Rectal smooth muscle tissue (tissue), 1 donor: ENCODE measurements around the gene CEMP1.
"Not testable (repeated sequence)": the region's sequence is repeated elsewhere in the genome, so short reads cannot be mapped to it uniquely, and the experiment has no call there.

ENCODE experiments used
- H3K27ac ChIP-seq: one replicate; pipeline ENCODE4 v1.7.0; 2013; ENCODE audit warnings: low read depth, low read length, inconsistent platforms
- H3K27me3 ChIP-seq: one replicate; pipeline ENCODE4 v1.7.0; 2013; ENCODE audit warnings: low read length; ENCODE audit not compliant: control insufficient read depth, insufficient read depth
- H3K36me3 ChIP-seq: one replicate; pipeline ENCODE4 v1.7.0; 2013; ENCODE audit warnings: low read length; ENCODE audit not compliant: control insufficient read depth, insufficient read depth
- H3K4me1 ChIP-seq: one replicate; pipeline ENCODE4 v1.7.0; 2013; ENCODE audit warnings: low read length; ENCODE audit not compliant: control insufficient read depth, insufficient read depth
- H3K4me3 ChIP-seq: one replicate; pipeline ENCODE4 v1.7.0; 2013; ENCODE audit warnings: low read length
- H3K9ac ChIP-seq: one replicate; pipeline ENCODE4 v1.7.0; 2013; ENCODE audit warnings: low read length

CEMP1 gene

DNA sequence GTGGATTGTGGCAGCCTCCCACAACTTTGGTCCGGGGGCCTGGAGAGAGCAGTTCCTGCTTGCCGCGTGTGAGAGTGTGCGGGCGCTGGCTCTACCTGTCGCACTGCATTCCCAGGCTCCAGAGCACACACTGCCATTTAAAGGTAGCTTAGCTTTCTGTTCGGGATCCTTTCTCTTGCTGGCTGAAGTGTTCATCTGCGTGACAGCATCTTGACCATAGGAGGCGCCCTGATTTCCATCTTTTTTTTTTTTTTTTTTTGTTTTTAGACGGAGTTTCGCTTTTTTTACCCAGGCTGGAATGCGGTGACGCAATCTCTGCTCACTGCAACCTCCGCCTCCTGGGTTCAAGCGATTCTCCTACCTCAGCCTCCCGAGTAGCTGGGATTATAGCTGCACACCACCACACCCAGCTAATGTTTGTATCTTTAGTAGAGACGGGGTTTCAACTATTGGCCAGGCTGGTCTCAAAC, 20.2 kb upstream of the CEMP1 start:
- not testable (repeated sequence) for H3K36me3 ChIP-seq, H3K4me1 ChIP-seq, H3K9ac ChIP-seq, H3K27me3 ChIP-seq, H3K27ac ChIP-seq, H3K4me3 ChIP-seq

GRCh38 chr16:2550283-2550878, 19.2 kb upstream of the CEMP1 start:
- not testable (repeated sequence) for H3K4me3 ChIP-seq, H3K9ac ChIP-seq

GRCh38 chr16:2543771-2544170, 12.6 kb upstream of the CEMP1 start:
- not testable (repeated sequence) for H3K27ac ChIP-seq, H3K9ac ChIP-seq, H3K27me3 ChIP-seq, H3K4me3 ChIP-seq, H3K4me1 ChIP-seq, H3K36me3 ChIP-seq

More at GRCh38 chr16:2550283-2550878, 19.2 kb upstream of the CEMP1 start:
- not testable (repeated sequence) for H3K36me3 ChIP-seq, H3K27ac ChIP-seq, H3K27me3 ChIP-seq, H3K4me1 ChIP-seq

DNA sequence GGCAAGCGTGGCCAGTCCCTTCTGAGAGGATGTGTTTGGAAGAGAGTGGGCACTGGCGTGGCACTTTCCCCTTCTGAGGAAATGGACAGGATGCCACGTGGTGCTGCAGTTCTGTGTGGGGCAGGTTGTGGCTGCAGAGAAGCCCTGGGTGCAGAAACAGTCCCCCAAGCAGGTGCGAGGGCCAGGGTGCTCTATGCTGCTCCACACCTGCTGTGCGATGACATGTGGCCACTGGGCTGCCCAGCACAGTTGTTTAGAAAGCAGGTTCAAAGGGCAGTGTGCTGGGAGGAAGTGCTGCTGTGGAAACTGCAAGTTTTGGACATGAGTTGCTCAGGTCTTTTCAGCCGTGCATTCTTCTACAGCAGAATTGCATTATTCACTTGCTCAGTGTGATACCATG, 10.2 kb upstream of the CEMP1 start:
- not testable (repeated sequence) for H3K27ac ChIP-seq, H3K36me3 ChIP-seq, H3K27me3 ChIP-seq, H3K4me1 ChIP-seq, H3K9ac ChIP-seq, H3K4me3 ChIP-seq

DNA sequence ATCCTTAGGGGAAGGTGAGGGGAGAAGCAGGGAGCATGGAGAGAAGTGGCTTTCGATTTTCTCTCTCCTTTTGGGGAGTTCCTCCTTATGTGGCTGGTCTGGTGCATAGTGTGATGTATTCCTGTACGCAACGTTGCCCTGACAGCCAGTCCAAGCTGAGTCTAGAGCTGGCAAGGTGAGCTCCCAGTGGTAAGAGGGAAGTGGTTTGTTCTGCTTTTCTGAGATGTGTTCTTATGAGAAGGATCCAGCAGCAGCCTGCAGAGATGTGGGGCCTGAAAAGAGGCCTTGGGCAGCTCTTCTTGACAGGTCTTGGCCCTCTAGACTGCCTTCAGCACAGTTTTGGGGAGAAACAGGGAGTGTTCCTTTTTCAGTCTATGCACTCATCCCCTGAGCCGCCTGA, 9.7 kb upstream of the CEMP1 start:
- H3K4me3 ChIP-seq, H3K27me3 ChIP-seq, H3K9ac ChIP-seq, H3K36me3 ChIP-seq, H3K27ac ChIP-seq, H3K4me1 ChIP-seq: not testable (repeated sequence)

DNA sequence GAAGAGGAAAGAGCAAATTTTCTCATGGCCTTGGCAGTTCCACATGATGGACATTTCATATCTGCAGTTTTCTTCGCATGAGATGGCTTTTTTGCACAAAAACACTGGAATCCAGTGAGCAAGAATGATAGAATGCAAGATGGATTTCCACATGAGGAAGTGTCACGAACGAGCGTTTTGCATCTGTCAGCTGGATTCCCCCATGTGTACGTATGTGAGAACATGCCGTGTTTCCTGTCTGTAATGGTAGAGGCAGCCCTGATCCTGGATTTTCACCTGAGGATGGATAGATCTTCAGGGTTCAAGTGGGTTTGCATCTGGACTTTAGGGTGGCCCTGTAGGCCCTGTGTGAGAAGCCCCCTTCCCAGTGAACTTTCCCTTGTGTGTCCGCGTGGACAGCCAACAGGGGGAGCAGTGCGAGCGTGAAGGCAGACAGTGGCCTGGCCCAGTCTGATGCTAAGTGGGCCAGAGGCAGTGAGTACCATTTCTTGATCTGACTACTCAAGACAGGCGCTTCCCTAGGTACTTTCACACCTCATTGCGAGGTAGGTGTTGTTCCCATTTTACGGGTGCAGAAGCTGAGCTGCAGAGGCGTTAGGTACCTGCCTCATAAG, 8.7 kb upstream of the CEMP1 start:
- H3K36me3 ChIP-seq, H3K27me3 ChIP-seq, H3K4me3 ChIP-seq, H3K4me1 ChIP-seq, H3K9ac ChIP-seq, H3K27ac ChIP-seq: not testable (repeated sequence)

GRCh38 chr16:2539192-2539844, 8.1 kb upstream of the CEMP1 start:
- H3K4me1 ChIP-seq, H3K4me3 ChIP-seq, H3K27ac ChIP-seq, H3K9ac ChIP-seq, H3K36me3 ChIP-seq, H3K27me3 ChIP-seq: not testable (repeated sequence)

DNA sequence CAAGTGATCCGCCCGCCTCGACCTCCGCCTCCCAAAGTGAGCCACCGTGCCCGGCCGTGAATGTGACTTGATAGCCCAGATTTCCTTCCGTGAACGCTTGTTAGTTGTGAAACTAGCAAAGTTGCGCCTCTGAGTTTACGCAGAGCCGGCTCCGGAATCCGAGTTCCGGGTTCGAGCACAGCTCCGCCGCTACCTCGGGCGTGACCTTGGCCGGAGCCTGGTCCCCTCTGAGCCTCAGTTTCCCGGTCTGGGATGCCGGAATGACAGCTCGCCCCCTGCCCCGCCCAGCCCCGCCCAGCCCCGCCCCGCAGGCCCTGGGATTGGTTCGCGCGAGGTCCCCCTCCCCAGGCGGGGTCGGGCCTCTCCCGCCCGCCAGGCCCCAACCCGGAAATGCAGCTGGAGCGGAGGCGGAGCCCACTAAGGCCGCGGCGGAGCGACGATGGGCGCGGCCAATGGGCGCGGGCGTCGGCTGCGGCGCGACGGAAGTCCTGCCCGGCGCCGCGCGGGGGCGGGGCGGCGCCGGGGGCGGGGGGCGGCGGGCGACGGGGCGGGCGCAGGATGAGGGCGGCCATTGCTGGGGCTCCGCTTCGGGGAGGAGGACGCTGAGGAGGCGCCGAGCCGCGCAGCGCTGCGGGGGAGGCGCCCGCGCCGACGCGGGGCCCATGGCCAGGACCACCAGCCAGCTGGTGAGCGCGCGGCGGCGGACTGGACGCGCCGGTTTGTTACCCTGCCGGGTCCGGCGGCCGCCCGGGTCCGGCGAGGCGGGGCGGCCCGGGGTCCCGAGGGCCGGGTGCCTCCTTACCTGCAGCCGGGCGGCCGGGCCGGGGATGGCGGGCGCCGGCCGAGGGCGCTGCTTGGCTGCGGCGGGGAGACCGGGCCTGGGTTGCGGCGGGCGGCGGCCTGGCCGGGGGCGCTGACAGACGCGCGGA, 6.5 kb upstream of the CEMP1 start, which contains the start of gene PDPK1:
TSS of gene PDPK1 (plus strand) at position 571 of the 929 bp plus-strand sequence. CDS start at position 663, 92 bp downstream.
- H3K27ac ChIP-seq, result peak within 1 kb of the TSS; percentile 79
- H3K36me3 ChIP-seq, result no peaks in the 10 kb centered on the region
- peak within 1 kb of the TSS; percentile 82 for H3K4me3 ChIP-seq
- peaks cover 5% of the 10 kb centered on the region for H3K4me1 ChIP-seq
- no peaks in the 10 kb centered on the region for H3K27me3 ChIP-seq
- H3K9ac ChIP-seq, result peak within 1 kb of the TSS; percentile 56

DNA sequence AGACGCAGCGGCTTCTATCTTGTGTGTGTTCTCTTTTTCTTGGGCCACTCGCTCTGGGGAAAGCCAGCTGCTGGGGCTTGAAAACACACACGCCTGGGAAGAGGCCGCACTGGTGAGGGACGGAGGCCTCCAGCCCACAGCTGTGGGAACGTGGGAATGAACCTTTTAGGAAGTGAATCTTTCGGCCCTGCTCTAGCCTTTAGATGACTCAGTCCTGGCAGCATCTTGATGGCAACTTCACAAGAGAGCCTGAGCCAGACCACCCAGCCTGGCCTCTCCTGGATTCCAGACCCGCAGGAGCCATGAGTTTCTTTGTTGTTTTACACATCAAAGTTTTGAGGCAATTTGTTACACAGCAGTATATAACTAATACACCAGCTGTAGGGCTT, 4.4 kb upstream of the CEMP1 start:
- no peak overlapping the region for H3K27ac ChIP-seq

DNA sequence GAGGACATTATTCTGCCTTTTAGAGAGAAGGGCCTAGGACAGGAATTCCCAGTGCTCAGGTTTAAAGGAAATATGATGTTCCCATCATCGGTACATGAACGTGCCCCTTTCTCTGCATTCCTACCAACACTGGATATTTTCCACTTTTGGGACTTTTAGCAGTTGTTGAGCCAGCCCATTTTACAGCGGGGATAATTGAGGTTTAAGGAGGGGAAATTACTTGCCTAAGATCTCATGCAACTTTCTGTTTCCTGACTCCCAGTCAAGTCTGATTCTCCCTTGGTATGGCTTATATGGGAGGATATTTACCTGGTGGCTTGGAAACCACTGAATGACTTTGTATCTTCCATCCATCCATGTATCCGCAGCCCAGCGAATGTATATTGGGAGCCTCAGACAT, 3.1 kb upstream of the CEMP1 start:
- not testable (repeated sequence) for H3K9ac ChIP-seq, H3K27me3 ChIP-seq, H3K4me1 ChIP-seq, H3K27ac ChIP-seq, H3K36me3 ChIP-seq, H3K4me3 ChIP-seq

More for the DNA sequence above, 4.4 kb upstream of the CEMP1 start:
- Histone ChIP-seq H3K36me3 (no peaks in the 10 kb centered on the region), H3K9ac (no peak overlapping the region), H3K4me3 (no peak overlapping the region), H3K4me1 (peaks cover 10% of the 10 kb centered on the region), H3K27me3 (no peaks in the 10 kb centered on the region)

DNA sequence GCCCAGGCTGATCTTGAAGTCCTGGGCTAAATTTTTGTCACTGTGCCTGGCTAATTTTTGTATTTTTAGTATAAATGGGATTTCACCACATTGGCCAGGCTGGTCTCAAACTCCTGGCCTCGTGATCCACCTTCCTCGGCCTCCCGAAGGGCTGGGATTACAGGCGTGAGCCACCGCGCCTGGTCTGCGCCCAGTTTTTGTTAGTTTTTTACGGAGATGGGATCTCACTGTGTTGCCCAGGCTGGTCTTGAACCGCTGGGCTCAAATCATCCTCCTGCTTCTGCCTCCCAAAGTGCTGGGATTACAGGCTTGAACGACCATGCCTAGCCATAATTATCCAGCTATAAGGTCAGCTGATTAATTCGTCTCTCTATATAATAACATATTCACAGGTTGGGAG, 2.7 kb upstream of the CEMP1 start:
- no peak overlapping the region for H3K4me3 ChIP-seq

DNA sequence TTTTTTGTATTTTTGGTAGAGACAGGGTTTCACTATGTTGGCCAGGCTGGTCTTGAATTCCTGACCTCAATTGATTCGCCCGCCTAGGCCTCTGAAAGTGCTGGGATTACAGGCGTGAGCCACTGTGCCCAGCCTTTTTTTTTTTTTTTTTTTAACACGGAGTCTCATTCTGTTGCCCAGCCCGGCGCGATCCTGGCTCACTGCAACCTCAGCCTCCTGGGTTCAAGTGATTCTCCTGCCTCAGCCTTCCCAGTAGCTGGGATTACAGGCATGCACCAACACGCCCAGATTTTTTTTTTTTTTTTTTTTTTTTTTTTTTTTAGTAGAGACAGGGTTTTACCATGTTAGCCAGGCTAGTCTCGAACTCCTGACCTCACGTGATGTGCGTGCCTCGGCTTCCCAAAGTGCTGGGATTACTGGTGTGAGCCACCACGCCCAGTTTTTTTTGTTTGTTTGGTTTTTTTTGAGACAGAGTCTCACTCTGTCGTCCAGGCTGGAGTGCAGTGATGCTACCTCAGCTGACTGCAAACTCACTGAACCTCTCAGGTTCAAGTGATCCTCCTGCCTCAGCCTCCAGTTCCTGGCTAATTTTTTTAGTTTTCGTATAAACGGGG, 2.0 kb upstream of the CEMP1 start:
- Histone ChIP-seq H3K27ac (peak overlapping the region; percentile 86), H3K4me3 (peak overlapping the region; percentile 87)
- not testable (repeated sequence) for H3K27me3 ChIP-seq, H3K36me3 ChIP-seq, H3K4me1 ChIP-seq, H3K9ac ChIP-seq

More for the DNA sequence above, 2.7 kb upstream of the CEMP1 start:
- Histone ChIP-seq H3K27me3 (no peaks in the 10 kb centered on the region), H3K36me3 (no peaks in the 10 kb centered on the region), H3K27ac (no peak overlapping the region), H3K9ac (no peak overlapping the region), H3K4me1 (peaks cover 6% of the 10 kb centered on the region)
